SU-DHL-6 (cell line): ENCODE results near the gene CC2D1B.

ENCODE experiments used
- H2AFZ ChIP-seq: fragments of 200-600 bp; sonication (generic); 2 replicates; pipeline ENCODE4 v1.6.1; 2014; ENCODE audit warnings: low read depth, mild to moderate bottlenecking, moderate library complexity, mixed read lengths, antibody characterized with exemption, low read length; ENCODE audit not compliant: severe bottlenecking
- H3F3A ChIP-seq: fragments of 200-600 bp; shearing (Covaris generic); 2 replicates; pipeline ENCODE4 v1.6.0; 2016; ENCODE audit warnings: antibody characterized with exemption, mild to moderate bottlenecking; ENCODE audit not compliant: insufficient read depth
- H3K27ac ChIP-seq: fragments of 200-600 bp; sonication (generic); 2 replicates; pipeline ENCODE4 v1.5.1; 2016; ENCODE audit warnings: low read depth, mild to moderate bottlenecking, low read length, moderate library complexity, mixed read lengths
- H3K27me3 ChIP-seq: fragments of 200-600 bp; sonication (generic), shearing (Covaris generic); 2 replicates; pipeline ENCODE4 v1.6.0; 2014; ENCODE audit warnings: mild to moderate bottlenecking, low read length
- H3K36me3 ChIP-seq: fragments of 200-600 bp; sonication (generic); 2 replicates; pipeline ENCODE4 v1.6.1; 2014; ENCODE audit warnings: mild to moderate bottlenecking, low read length, mixed read lengths
- H3K4me2 ChIP-seq: fragments of 300-600, 200-600 bp; shearing (Covaris generic), sonication (generic); 2 replicates; pipeline ENCODE4 v1.6.0; 2014; ENCODE audit warnings: low read length, low read depth, mild to moderate bottlenecking; ENCODE audit not compliant: poor library complexity, severe bottlenecking
- H3K4me3 ChIP-seq: fragments of 200-600 bp; sonication (generic); 2 replicates; pipeline ENCODE4 v1.5.1; 2014; ENCODE audit warnings: antibody characterized with exemption, low read length, mild to moderate bottlenecking, mixed read lengths; ENCODE audit not compliant: insufficient read depth, poor library complexity, severe bottlenecking
- H3K79me2 ChIP-seq: fragments of 200-600 bp; sonication (generic); 2 replicates; pipeline ENCODE4 v1.6.1; 2014; ENCODE audit warnings: mild to moderate bottlenecking, low read length, moderate library complexity; ENCODE audit not compliant: insufficient read depth
- H3K9ac ChIP-seq: fragments of 200-600 bp; sonication (generic); 2 replicates; pipeline ENCODE4 v1.7.0; 2014; ENCODE audit warnings: mild to moderate bottlenecking, low read length
- H3K9me2 ChIP-seq: fragments of 200-600 bp; sonication (generic); replicated peaks from 2 replicates; pipeline ENCODE4 v1.6.1; 2014; ENCODE audit warnings: low read length; ENCODE audit not compliant: insufficient read depth
- H3K9me3 ChIP-seq: fragments of 200-600 bp; sonication (generic); 2 replicates; pipeline ENCODE4 v1.6.1; 2014; ENCODE audit warnings: low read length, mixed read lengths; ENCODE audit not compliant: insufficient read depth
- H4K20me1 ChIP-seq: fragments of 200-600 bp; sonication (generic); 2 replicates; pipeline ENCODE4 v1.6.1; 2014; ENCODE audit warnings: low read depth, mild to moderate bottlenecking, antibody characterized with exemption, low read length, moderate library complexity, mixed read lengths
- CTCF ChIP-seq: fragments of 200-600 bp; sonication (generic); IDR thresholded peaks from one replicate; pipeline ENCODE4 v1.5.1; 2017; ENCODE audit warnings: antibody characterized with exemption, mild to moderate bottlenecking, low read length, moderate library complexity; ENCODE audit not compliant: insufficient read depth, poor library complexity, severe bottlenecking
- EZH2phosphoT487 ChIP-seq: fragments of 200-600 bp; sonication (generic), shearing (Covaris generic); conservative IDR thresholded peaks from 2 replicates; pipeline ENCODE4 v1.6.1; 2018; ENCODE audit warnings: mild to moderate bottlenecking, antibody characterized with exemption, low read length, moderate library complexity, mixed read lengths

The CC2D1B gene

DNA sequence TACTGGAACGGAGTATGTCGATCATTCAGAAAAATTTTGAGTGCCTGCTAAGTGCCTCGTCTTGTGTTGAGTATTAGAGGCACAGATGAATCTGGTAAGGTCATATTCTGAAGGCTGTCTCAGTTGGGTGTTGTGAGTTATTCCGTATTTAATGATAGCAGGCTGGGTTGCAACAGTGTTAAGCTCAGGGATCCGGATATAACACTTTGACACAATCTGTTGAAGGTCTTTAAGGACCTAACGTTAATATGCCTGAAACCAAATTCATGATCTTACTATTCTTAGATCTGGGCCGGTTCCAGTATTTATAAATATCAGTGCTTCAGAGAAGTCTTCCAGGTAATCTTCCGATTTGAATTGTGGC lies 39.0 kb upstream of the CC2D1B start:
- Histone ChIP-seq H4K20me1 (no peaks in the 10 kb centered on the region), H3K9me3 (no peaks in the 10 kb centered on the region), H3K27me3 (no peaks in the 10 kb centered on the region), H3K4me3 (peak overlapping the region; percentile 89), H3K9ac (peak overlapping the region; percentile 85), H3K9me2 (no peaks in the 10 kb centered on the region), H3K36me3 (peaks cover 39% of the 10 kb centered on the region), H3F3A (peaks cover 9% of the 10 kb centered on the region; the same call in 1 of the 2 replicates), H2AFZ (peak overlapping the region; percentile 84), H3K27ac (peak overlapping the region; percentile 78), H3K79me2 (peaks cover 66% of the 10 kb centered on the region), H3K4me2 (peak overlapping the region; percentile 84)
- no peak for TF ChIP-seq EZH2phosphoT487
- peak; percentile 1 for TF ChIP-seq CTCF

DNA sequence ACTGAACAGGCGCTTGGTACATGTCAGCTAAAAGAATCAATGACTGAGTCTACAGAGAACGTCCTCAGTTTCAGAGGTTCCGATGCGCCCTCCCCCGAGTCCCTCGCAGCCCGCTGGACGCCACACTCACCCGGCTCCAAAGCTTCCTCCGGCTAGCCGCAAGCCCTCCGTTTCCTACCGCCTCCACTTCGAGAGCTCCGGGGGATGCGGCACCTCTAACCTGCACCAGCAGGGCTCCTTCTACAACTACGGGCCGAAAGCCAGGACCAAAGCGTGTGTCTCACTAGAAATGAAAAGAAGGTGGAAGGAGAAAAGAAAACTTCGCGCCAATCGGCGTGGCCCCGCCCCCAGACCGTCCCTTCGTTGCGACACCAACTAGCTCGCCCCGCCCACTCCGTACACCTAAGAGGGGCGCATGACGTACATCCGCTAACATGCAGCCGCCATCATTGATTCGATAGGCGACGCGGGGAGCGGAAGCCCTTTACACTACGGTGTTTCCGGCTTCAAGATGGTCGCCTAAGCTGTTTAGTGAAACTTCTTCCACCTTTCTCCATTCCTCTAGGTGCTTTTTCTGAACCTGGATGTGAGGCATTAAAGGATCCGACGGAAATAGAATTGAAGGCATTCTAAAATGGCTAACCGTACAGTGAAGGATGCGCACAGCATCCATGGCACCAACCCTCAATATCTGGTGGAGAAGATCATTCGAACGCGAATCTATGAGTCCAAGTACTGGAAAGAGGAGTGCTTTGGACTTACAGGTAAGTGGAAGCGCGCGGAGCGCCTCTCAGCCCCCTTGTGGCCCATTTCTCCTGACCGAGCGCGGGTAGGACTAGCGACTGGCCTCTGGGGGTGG lies 38.3 kb upstream of the CC2D1B start, which contains the start of the genes ORC1 and PRPF38A:
TSS of gene ORC1 (minus strand) at position 308 of the 859 bp plus-strand sequence. CDS start 2,200 bp downstream, outside the sequence.
TSS of gene PRPF38A (plus strand) at position 487 of the 859 bp plus-strand sequence. CDS start at position 635, 148 bp downstream.
- Histone ChIP-seq H2AFZ (peak within 1 kb of the TSS; percentile 84), H4K20me1 (no peaks in the 10 kb centered on the region), H3K27ac (peak within 1 kb of the TSS; percentile 78), H3K9ac (peak within 1 kb of the TSS; percentile 85), H3K9me3 (no peaks in the 10 kb centered on the region), H3K4me2 (peak within 1 kb of the TSS; percentile 84), H3K9me2 (no peaks in the 10 kb centered on the region), H3F3A (peaks cover 9% of the 10 kb centered on the region; the same call in 1 of the 2 replicates), H3K36me3 (peaks cover 35% of the 10 kb centered on the region), H3K27me3 (no peaks in the 10 kb centered on the region), H3K4me3 (peak within 1 kb of the TSS; percentile 89), H3K79me2 (peaks cover 66% of the 10 kb centered on the region)
- TF ChIP-seq CTCF (peak; percentile 19), EZH2phosphoT487 (no peak)

GRCh38 chr1:52403566-52404115 lies 37.6 kb upstream of the CC2D1B start:
- Histone ChIP-seq H3K36me3 (peaks cover 31% of the 10 kb centered on the region), H3K27me3 (no peaks in the 10 kb centered on the region), H4K20me1 (no peaks in the 10 kb centered on the region), H3K79me2 (peaks cover 70% of the 10 kb centered on the region), H3K9me2 (no peaks in the 10 kb centered on the region), H3K27ac (peak overlapping the region; percentile 78), H3K9me3 (no peaks in the 10 kb centered on the region), H3K4me2 (peak overlapping the region; percentile 84), H3K9ac (peak overlapping the region; percentile 85), H3F3A (peaks cover 9% of the 10 kb centered on the region; the same call in 1 of the 2 replicates), H3K4me3 (peak overlapping the region; percentile 89), H2AFZ (peak overlapping the region; percentile 72)
- TF ChIP-seq CTCF, result no peak
- TF ChIP-seq EZH2phosphoT487, result no peak
